GM12873 (cell line): ENCODE results near the gene OXLD1.

Experiments
- CTCF ChIP-seq: IDR thresholded peaks from 2 replicates; pipeline ENCODE4 v1.5.1; 2012; ENCODE audit warnings: low read depth, mild to moderate bottlenecking, moderate library complexity, low read length, control low read depth; ENCODE audit not compliant: insufficient read depth; ENCODE audit errors: missing control alignments

OXLD1 gene

GRCh38 chr17:81651692-81652091 lies 14.7 kb downstream of the OXLD1 start:
- TF ChIP-seq CTCF, result no peak

DNA sequence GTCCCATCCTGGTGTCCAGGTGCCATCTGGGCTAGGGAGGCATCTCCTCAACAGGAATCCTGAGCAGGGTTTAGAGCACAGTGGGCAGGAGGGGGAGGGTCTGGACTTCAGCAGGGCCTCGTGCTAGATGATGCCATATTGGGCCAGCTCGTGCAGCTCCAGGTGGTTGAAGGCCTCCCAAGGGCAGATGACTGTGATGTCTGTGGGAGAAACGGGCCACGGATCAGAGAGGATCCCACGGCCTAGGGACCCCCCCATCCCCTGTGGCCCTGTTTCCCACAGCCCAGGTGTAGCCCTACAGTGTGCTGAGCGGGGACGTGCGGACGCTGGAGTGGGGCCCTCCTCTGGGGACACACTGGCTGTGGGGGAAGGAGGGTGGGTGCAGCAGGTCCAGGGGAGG lies 15.5 kb downstream of the OXLD1 start:
- no peak for TF ChIP-seq CTCF

GRCh38 chr17:81648707-81649085 lies 17.7 kb downstream of the OXLD1 start:
- no peak for TF ChIP-seq CTCF

DNA sequence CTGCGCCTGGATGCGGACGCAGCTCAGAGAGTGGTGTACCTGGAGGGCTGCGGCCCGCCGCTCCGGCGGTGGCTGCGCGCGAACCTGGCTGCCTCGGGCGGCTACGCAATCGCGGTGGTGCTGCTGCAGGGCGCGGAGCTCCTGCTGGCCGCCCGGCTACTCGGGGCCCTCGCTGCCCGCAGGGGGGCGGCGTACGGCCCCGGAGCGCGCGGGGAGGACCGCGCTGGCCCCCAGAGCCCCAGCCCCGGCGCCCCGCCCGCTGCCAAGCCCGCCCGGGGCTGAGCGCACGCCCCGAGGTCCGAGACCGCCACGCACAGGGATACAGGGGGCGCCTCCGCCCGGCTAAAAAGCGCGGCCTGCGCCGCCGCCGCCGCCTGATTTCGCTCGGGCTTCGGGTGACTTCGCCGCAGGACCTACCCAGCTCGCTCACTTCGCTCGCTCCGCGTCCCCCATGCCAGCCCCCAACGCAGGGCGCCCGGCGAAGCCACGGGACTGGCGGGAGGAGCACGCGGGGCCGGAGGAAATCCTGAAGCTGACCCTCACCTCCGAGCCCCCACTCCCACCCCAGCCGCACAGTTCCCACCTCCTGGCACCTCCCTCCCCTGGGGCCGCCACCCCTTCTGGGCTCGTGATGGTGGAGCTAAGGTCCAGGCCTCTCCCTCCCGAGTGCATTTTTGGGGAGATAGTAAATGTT lies 18.2 kb downstream of the OXLD1 start:
- no peak for TF ChIP-seq CTCF

GRCh38 chr17:81647640-81648012 lies 18.8 kb downstream of the OXLD1 start:
- TF ChIP-seq CTCF, result no peak

GRCh38 chr17:81646869-81647600 lies 19.4 kb downstream of the OXLD1 start:
- TF ChIP-seq CTCF, result no peak

GRCh38 chr17:81644976-81645952 lies 21.1 kb downstream of the OXLD1 start:
- TF ChIP-seq CTCF, result no peak
